Metanephros (tissue), 2 donors: Measurements from ENCODE around the gene SLC39A7. TPM values are rescaled to one million over a fixed set of nuclear protein-coding genes. Genes with fewer than 3 reads are reported as not detected.

Experiments used
- small RNA-seq: library from RNA; depleted of rRNA; stranded (forward); fragments of <200 nt; gene quantifications from one replicate; pipeline ENCODE3, GENCODE V24; 2014; ENCODE audit warnings: low replicate concordance
- total RNA-seq: library from RNA; depleted of rRNA; stranded (reverse); fragments of >200 nt; gene quantifications from one replicate; pipeline ENCODE4 v1.2.3, GENCODE V29; 2014

The SLC39A7 gene, protein sequence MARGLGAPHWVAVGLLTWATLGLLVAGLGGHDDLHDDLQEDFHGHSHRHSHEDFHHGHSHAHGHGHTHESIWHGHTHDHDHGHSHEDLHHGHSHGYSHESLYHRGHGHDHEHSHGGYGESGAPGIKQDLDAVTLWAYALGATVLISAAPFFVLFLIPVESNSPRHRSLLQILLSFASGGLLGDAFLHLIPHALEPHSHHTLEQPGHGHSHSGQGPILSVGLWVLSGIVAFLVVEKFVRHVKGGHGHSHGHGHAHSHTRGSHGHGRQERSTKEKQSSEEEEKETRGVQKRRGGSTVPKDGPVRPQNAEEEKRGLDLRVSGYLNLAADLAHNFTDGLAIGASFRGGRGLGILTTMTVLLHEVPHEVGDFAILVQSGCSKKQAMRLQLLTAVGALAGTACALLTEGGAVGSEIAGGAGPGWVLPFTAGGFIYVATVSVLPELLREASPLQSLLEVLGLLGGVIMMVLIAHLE
- 60.0 TPM for total RNA-seq

DNA sequence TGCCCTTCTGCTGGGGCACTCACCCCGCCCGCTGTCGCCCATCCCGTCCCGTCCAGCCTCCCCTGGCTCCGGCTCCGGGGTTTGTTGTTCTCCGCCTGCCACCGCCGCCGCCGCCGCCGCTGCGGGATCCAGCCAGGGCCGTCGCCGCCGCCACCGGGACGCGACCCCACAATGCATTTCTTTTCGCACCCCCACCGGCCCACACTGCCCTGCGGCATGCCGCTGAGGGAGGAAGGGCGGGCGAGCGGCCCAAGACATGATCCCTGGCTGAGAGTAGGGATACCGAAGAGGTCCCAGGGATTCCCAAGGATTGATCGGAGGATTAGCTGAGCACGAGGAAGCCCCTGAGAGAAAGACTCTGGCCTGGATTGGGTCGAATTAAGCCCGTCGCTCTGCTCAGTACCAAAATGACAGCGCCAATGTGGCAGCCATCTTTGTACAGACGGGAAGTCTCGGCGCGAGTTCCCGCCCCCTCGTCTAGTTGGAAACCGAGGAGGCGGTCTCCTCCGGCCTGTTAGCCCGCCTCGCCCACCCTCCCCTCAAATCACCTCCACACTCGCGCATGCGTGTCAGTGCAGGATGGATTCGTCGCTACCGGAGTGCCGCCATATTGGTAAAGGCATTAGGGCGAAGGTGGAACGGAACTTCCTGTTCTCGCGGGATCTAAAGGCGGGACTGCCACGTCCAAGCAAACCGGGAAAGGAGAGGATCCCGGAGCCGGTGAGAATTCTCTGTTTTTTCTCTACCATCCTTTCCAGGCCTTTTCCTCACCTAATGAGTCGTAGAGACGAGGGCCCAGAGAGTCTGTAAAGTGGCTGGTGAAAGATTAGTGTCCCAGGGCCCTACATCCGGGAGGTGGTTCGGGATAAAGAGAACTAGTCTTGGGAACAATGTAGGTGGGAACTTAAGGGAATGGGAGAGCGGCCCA is at the start of gene SLC39A7, which contains the start of gene RXRB:
Gene SLC39A7 (plus strand): TSS at position 649 of the 928 bp plus-strand sequence. CDS start 379 bp downstream, outside the sequence.
Gene RXRB (minus strand): TSS at position 447 of the 928 bp plus-strand sequence. CDS start 189 bp downstream, at position 258.

DNA sequence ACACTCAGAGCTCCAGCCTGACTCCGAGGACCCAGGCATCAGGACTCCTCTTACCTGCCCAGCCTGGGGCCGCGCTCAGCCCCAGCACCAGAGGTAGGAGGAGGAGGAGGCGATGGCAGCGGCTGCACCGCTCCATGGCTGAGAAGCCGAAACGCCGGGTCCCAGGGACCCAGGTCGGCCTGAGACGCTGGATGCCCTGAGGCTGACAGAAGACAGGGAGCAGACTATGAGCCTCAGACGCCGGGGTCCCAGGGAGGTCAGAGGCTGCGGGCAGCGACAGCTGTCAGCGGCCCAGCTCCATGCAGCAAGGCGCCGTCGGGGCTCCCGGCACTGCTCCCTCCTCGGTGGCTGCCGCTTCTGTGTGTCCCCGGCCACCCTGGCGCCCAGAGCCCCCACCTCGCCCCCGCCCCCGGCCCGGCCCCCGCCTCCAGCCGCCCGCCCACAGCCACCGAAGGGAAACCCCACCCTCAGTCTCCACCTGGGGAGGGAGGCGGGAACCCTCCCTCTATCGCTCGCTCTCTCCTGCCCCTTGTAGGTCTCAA is 8.5 kb upstream of the SLC39A7 start, which contains the start of gene COL11A2:
Gene COL11A2 (minus strand): TSS at position 363 of the 542 bp plus-strand sequence. CDS start 227 bp downstream, at position 136.

GRCh38 chr6:33204415-33205190 is 3.9 kb downstream of the SLC39A7 start, which contains the start of gene HSD17B8:
HSD17B8 (plus strand) TSS chr6:33204655; CDS start chr6:33204669, 14 bp downstream.

DNA sequence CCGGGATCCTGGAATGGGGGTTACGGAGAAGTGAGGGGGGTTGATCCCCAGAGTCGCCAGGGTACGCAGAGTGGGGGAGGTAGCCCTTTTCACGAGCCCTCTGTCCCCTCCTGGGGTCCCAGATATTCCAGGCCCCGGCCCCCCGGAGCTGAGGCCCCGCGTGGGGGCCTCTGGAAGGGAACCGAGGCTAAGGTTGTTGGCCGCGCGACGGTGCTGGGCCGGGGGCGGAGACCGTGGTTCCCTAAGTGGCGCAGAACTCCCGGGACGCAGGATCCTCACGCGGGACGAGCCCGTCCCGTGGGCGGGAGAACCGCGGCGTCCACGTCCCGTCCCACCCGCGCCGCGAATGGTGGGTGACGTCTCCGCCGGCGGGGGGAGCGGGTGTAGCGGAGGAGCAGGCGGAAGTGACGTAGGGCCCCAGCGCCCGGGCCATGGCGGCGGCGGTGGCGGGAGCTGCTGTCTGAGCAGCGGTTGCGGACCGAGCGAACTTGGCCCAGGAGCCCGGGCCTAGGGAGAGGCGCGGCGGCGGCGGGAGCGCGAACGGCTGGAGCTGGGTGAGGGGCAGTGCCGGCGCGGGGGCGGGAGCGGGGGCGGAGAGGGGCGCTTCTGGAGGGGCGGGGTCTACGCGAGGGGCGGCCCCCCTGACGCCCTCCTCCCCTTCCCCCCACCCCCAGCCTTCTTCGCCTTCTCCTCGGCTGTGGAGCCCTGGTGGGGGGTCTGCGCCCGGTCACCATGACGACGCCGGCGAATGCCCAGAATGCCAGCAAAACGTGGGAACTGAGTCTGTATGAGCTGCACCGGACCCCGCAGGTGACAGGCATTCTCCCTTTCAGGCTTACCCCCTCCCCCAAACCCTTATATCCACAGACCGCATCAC is 7.7 kb downstream of the SLC39A7 start, which contains the start of gene RING1:
Gene RING1 (plus strand): TSS at position 410 of the 877 bp plus-strand sequence. CDS start 323 bp downstream, at position 733.

Small RNA genes lying within 50 kb of the gene (small RNA-seq; reads per million reads assigned to genes)
- 1.2 reads per million, percentile 85 among the genes with 10 or more reads in this experiment for gene MIR219A1
- gene RNY4P10: not detected

Other genes with a start within 250 kb of the SLC39A7 start
- 19.7 TPM for gene HLA-DMA, start 247.8 kb upstream of the SLC39A7 start, total RNA-seq
- 122 TPM for gene BRD2, start 232.3 kb upstream of the SLC39A7 start, total RNA-seq
- 11.0 TPM for gene HLA-DOA, start 191.3 kb upstream of the SLC39A7 start, total RNA-seq
- gene HLA-DPA1, start 127.2 kb upstream of the SLC39A7 start, total RNA-seq: 36.2 TPM
- gene HLA-DPB1, start 124.9 kb upstream of the SLC39A7 start, total RNA-seq: 26.6 TPM
- 6.9 TPM for gene COL11A2, start 8.4 kb upstream of the SLC39A7 start, total RNA-seq
- gene RXRB, start 202 bp upstream of the SLC39A7 start, total RNA-seq: 33.6 TPM
- 21.0 TPM for gene HSD17B8, start 3.8 kb downstream of the SLC39A7 start, total RNA-seq
- gene RING1, start 7.6 kb downstream of the SLC39A7 start, total RNA-seq: 39.8 TPM
- 54.4 TPM for gene VPS52, start 71.0 kb downstream of the SLC39A7 start, total RNA-seq
- gene RPS18, start 71.2 kb downstream of the SLC39A7 start, total RNA-seq: 3,162 TPM
- 7.9 TPM for gene B3GALT4, start 76.3 kb downstream of the SLC39A7 start, total RNA-seq
- gene WDR46, start 88.4 kb downstream of the SLC39A7 start, total RNA-seq: 49.3 TPM
- 22.1 TPM for gene PFDN6, start 88.7 kb downstream of the SLC39A7 start, total RNA-seq
- 72.4 TPM for gene RGL2, start 98.1 kb downstream of the SLC39A7 start, total RNA-seq
- gene TAPBP, start 113.2 kb downstream of the SLC39A7 start, total RNA-seq: 81.6 TPM
- gene ZBTB22, start 116.9 kb downstream of the SLC39A7 start, total RNA-seq: 24.2 TPM
- gene DAXX, start 122.1 kb downstream of the SLC39A7 start, total RNA-seq: 28.7 TPM
- 17.9 TPM for gene KIFC1, start 191.0 kb downstream of the SLC39A7 start, total RNA-seq
- 27.0 TPM for gene PHF1, start 210.1 kb downstream of the SLC39A7 start, total RNA-seq
- 106 TPM for gene CUTA, start 217.2 kb downstream of the SLC39A7 start, total RNA-seq
- 14.3 TPM for gene SYNGAP1, start 219.2 kb downstream of the SLC39A7 start, total RNA-seq